Measurements from ENCODE around the gene AP4M1.
"Not testable (repeated sequence)": the region's sequence is repeated elsewhere in the genome, so short reads cannot be mapped to it uniquely, and the experiment has no call there.

GRCh38 chr7:100146350-100146749 is 44.9 kb downstream of the AP4M1 start:
- TF ChIP-seq CTCF (IDR thresholded peaks at IDR 0.05); ZFX (IDR thresholded peaks at IDR 0.05; ENCODE audit: borderline replicate concordance): not testable (repeated sequence)
